HCT116 (cell line): Measurements from ENCODE around the gene RAB3GAP1. TPM values are rescaled to one million over a fixed set of nuclear protein-coding genes. Genes with fewer than 3 reads are reported as not detected.

Experiments
- ATAC-seq: fragments of 200-7000 bp; cut with Tn5 transposase; 2 replicates; pipeline ENCODE4 v1.9.1; 2020; ENCODE audit warnings: mild to moderate bottlenecking, moderate library complexity
- BruUV-seq: library from RNA; stranded (reverse); fragments of 400-500 nt; replicated peaks from 2 replicates; lab custom pipeline; 2021; lab: Mats Ljungman, UMichigan
- CTCF ChIA-PET: fragments of 300-600 bp; sonication (Branson Sonifier 250); formaldehyde crosslinking; loops from one replicate; lab custom pipeline; 2021; ENCODE audit warnings: antibody characterized with exemption; lab: Charles Lee
- POLR2A ChIA-PET: fragments of 300-600, 350-600 bp; sonication (Branson Sonifier 250); formaldehyde crosslinking; loops from one replicate; lab custom pipeline; 2021; ENCODE audit warnings: antibody characterized with exemption; lab: Charles Lee
- RAD21 ChIA-PET, 2 experiments: fragments of 300-600 bp; sonication (Branson Sonifier 250); formaldehyde crosslinking; loops; one replicate each; lab custom pipeline; 2023; ENCODE audit warnings: low total read pairs in 2 of 2; ENCODE audit not compliant: uncharacterized antibody in 2 of 2, unreplicated experiment in 2 of 2, low non-redundant PET in 1 of 2; lab: Charles Lee
- DNase-seq: peaks from one replicate; pipeline ENCODE4 v3.0.0-alpha.2; 2010; ENCODE audit warnings: low read depth, low spot score
- H2AFZ ChIP-seq: fragments of 200-600 bp; shearing (Covaris generic), sonication (generic); 2 replicates; pipeline ENCODE4 v1.6.1; 2017; ENCODE audit warnings: low read depth, mixed run types, mixed read lengths, antibody characterized with exemption, low read length; ENCODE audit not compliant: poor library complexity, severe bottlenecking
- H3K27ac ChIP-seq: 2 replicates; pipeline ENCODE4 v1.5.1; 2012; ENCODE audit warnings: low read depth, low read length
- H3K27me3 ChIP-seq: fragments of 200-600 bp; sonication (generic); 2 replicates; pipeline ENCODE4 v1.6.1; 2016; ENCODE audit warnings: mixed run types, low read length, mixed read lengths; ENCODE audit not compliant: insufficient read depth
- H3K36me3 ChIP-seq, 2 experiments: fragments of 200-500 bp in 1 of 2; fragments of 200-600 bp in 1 of 2; sonication (Bioruptor generic) in 1 of 2; sonication (generic) in 1 of 2; 2 replicates each; pipeline versions ENCODE4 v1.5.1 to v1.6.1; 2014 to 2016; ENCODE audit warnings: low read length in 2 of 2, inconsistent platforms in 1 of 2, mixed read lengths in 1 of 2, mixed run types in 1 of 2; ENCODE audit not compliant: insufficient read depth in 2 of 2, control insufficient read depth in 1 of 2
- H3K4me1 ChIP-seq, 2 experiments: fragments of 200-600 bp in 1 of 2; sonication (generic) in 1 of 2; 2 replicates each; pipeline versions ENCODE4 v1.5.1 to v1.6.1; 2012 to 2017; ENCODE audit warnings: low read length in 2 of 2, inconsistent platforms in 1 of 2, mild to moderate bottlenecking in 1 of 2, mixed read lengths in 1 of 2, mixed run types in 1 of 2, moderate library complexity in 1 of 2; ENCODE audit not compliant: insufficient read depth in 2 of 2, control insufficient read depth in 1 of 2
- H3K4me2 ChIP-seq: fragments of 200-600 bp; sonication (generic); 2 replicates; pipeline ENCODE4 v1.6.1; 2017; ENCODE audit warnings: mixed run types, low read length, mixed read lengths
- H3K4me3 ChIP-seq, 2 experiments: fragments of 200-600 bp in 1 of 2; sonication (generic) in 1 of 2; replicated peaks in 1 of 2; 2 replicates each; pipeline ENCODE4 v1.5.1; 2011 to 2016; ENCODE audit warnings: low read length in 2 of 2, control low read depth in 1 of 2, low read depth in 1 of 2, mild to moderate bottlenecking in 1 of 2, mixed read lengths in 1 of 2, mixed run types in 1 of 2
- H3K79me2 ChIP-seq: fragments of 200-600 bp; sonication (generic); 2 replicates; pipeline ENCODE4 v1.6.1; 2017; ENCODE audit warnings: mild to moderate bottlenecking, mixed run types, low read length, moderate library complexity, mixed read lengths; ENCODE audit not compliant: insufficient read depth
- H3K9ac ChIP-seq: fragments of 200-600 bp; sonication (generic); 2 replicates; pipeline ENCODE4 v1.6.1; 2016; ENCODE audit warnings: low read length, mixed read lengths
- H3K9me2 ChIP-seq: fragments of 200-600 bp; sonication (generic), shearing (Covaris generic); 2 replicates; pipeline ENCODE4 v1.6.1; 2017; ENCODE audit warnings: mixed run types, mild to moderate bottlenecking, moderate library complexity; ENCODE audit not compliant: insufficient read depth
- H3K9me3 ChIP-seq, 2 experiments: fragments of 200-500 bp in 1 of 2; fragments of 200-600 bp in 1 of 2; sonication (Bioruptor generic) in 1 of 2; sonication (generic) in 1 of 2; 2 replicates each; pipeline ENCODE4 v1.6.1; 2014 to 2017; ENCODE audit warnings: low read length in 2 of 2, mixed read lengths in 2 of 2, inconsistent platforms in 1 of 2, low read depth in 1 of 2, mild to moderate bottlenecking in 1 of 2, mixed run types in 1 of 2, moderate library complexity in 1 of 2; ENCODE audit not compliant: control insufficient read depth in 1 of 2, insufficient read depth in 1 of 2
- H4K20me1 ChIP-seq: fragments of 200-600 bp; sonication (generic), shearing (Covaris generic); 2 replicates; pipeline ENCODE4 v1.6.1; 2017; ENCODE audit warnings: mixed run types, mild to moderate bottlenecking, moderate library complexity; ENCODE audit not compliant: insufficient read depth
- CBX3 ChIP-seq: IDR thresholded peaks from 2 replicates; pipeline ENCODE4 v1.6.1; 2012; ENCODE audit warnings: low read depth
- CEBPB ChIP-seq: IDR thresholded peaks from 2 replicates; pipeline ENCODE4 v1.6.1; 2012; ENCODE audit warnings: low read depth
- ELF1 ChIP-seq: IDR thresholded peaks from 2 replicates; pipeline ENCODE4 v1.6.1; 2012; ENCODE audit warnings: low read depth, borderline replicate concordance
- EZH2 ChIP-seq: fragments of 200-600 bp; sonication (generic); IDR thresholded peaks from 2 replicates; pipeline ENCODE4 v1.6.1; 2017; ENCODE audit warnings: antibody characterized with exemption, mixed run types
- EZH2phosphoT487 ChIP-seq: fragments of 200-600 bp; IDR thresholded peaks from 2 replicates; pipeline ENCODE4 v1.6.1; 2018; ENCODE audit warnings: antibody characterized with exemption, borderline replicate concordance
- FOSL1 ChIP-seq: IDR thresholded peaks from 2 replicates; pipeline ENCODE4 v1.6.1; 2012; ENCODE audit warnings: low read depth
- JUND ChIP-seq: IDR thresholded peaks from 2 replicates; pipeline ENCODE4 v1.6.1; 2012
- POLR2AphosphoS5 ChIP-seq: IDR thresholded peaks from 2 replicates; pipeline ENCODE4 v1.6.1; 2011; ENCODE audit warnings: mild to moderate bottlenecking, low read depth, low read length, moderate library complexity
- RAD21 ChIP-seq: IDR thresholded peaks from 2 replicates; pipeline ENCODE4 v1.6.1; 2012; ENCODE audit warnings: low read depth, mild to moderate bottlenecking
- SIN3A ChIP-seq: IDR thresholded peaks from 2 replicates; pipeline ENCODE4 v1.6.1; 2012; ENCODE audit warnings: low read depth
- SP1 ChIP-seq: IDR thresholded peaks from 2 replicates; pipeline ENCODE4 v1.6.1; 2012; ENCODE audit warnings: low read depth
- SRF ChIP-seq: IDR thresholded peaks from 2 replicates; pipeline ENCODE4 v1.6.1; 2012; ENCODE audit warnings: low read depth
- TCF7L2 ChIP-seq: IDR thresholded peaks from 2 replicates; pipeline ENCODE4 v1.7.0; 2011; ENCODE audit warnings: borderline replicate concordance, inconsistent platforms; ENCODE audit not compliant: insufficient read depth, insufficient read length; ENCODE audit errors: extremely low read depth
- YY1 ChIP-seq: IDR thresholded peaks from 2 replicates; pipeline ENCODE4 v1.6.1; 2011; ENCODE audit warnings: low read length, low read depth, moderate library complexity, mild to moderate bottlenecking; ENCODE audit not compliant: insufficient replicate concordance; ENCODE audit errors: extremely low read depth
- ZFX ChIP-seq: fragments of 450-650 bp; IDR thresholded peaks from 2 replicates; pipeline ENCODE4 v1.6.1; 2017
- intact Hi-C: fragments of 100-400 bp; cut with micrococcal nuclease; formaldehyde crosslinking; loops from 2 replicates; pipeline ENCODE4 v1.10.0; 2022
- total RNA-seq: library from RNA; stranded (reverse); gene quantifications from one replicate; pipeline ENCODE4 v1.2.1, GENCODE V29; 2021; ENCODE audit not compliant: unreplicated experiment
- TF ChIP-seq, protein P1 (sequence below): IDR thresholded peaks from 2 replicates; pipeline ENCODE4 v1.6.1; 2012
- TF ChIP-seq, protein P2 (sequence below): IDR thresholded peaks from 2 replicates; pipeline ENCODE4 v1.6.1; 2011; ENCODE audit warnings: mild to moderate bottlenecking, low read length, moderate library complexity; ENCODE audit not compliant: insufficient replicate concordance; ENCODE audit errors: extremely low read depth
- TF ChIP-seq, protein P3 (sequence below): IDR thresholded peaks from 2 replicates; pipeline ENCODE4 v1.6.1; 2012
- TF ChIP-seq, protein P4 (sequence below): IDR thresholded peaks from 2 replicates; pipeline ENCODE4 v1.6.1; 2012; ENCODE audit warnings: low read depth
- TF ChIP-seq, protein P5 (sequence below), 3 experiments: fragments of 200-600 bp in 1 of 3; sonication (generic) in 1 of 3; IDR thresholded peaks in 2 of 3; conservative IDR thresholded peaks in 1 of 3; 2 replicates each; pipeline ENCODE4 v1.5.1; 2012 to 2017; ENCODE audit warnings: low read depth in 2 of 3, low read length in 2 of 3, antibody characterized with exemption in 1 of 3, borderline replicate concordance in 1 of 3, control low read depth in 1 of 3, mild to moderate bottlenecking in 1 of 3, mixed read lengths in 1 of 3, mixed run types in 1 of 3, moderate library complexity in 1 of 3; ENCODE audit not compliant: insufficient read depth in 1 of 3

The RAB3GAP1 gene
- total RNA-seq, 1 experiment from 2014 or later, result 38.5 TPM

DNA sequence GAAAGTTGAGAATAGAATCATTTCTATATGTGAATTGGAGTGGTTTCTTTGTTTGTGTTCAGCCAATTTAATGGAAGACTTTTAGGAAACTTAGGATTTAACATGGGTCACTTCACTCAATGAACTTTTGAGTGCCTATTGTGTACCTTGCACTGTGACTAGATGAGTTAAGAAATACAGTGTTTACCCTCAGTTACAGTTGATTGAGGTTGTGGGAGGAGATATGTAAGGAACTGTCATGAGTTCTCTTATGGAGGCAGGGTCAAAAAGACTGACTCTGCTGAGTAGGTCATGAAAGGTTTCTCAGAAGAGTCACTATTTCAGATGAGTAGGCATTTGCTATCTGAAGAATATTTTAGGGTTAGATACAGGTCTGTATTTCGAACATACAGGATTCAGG, 98.6 kb downstream of the RAB3GAP1 start:
- no TSS peak for BruUV-seq
- H3K27ac ChIP-seq, result no peak overlapping the region
- DNase-seq, result no peak
- H3K9me3 ChIP-seq, result no peaks in the 10 kb centered on the region
- ChIA-PET POLR2A (no interaction called here), CTCF (no interaction called here), RAD21 (no interaction called here)
- intact Hi-C loops, result no loop called here
- no peak overlapping the region for H2AFZ ChIP-seq
- no peaks in the 10 kb centered on the region for H3K9me2 ChIP-seq
- ATAC-seq, result no peak
- TF ChIP-seq CEBPB (no peak), SIN3A (no peak), CBX3 (no peak), TCF7L2 (no peak), EZH2 (no peak), FOSL1 (no peak), POLR2AphosphoS5 (no peak), SP1 (no peak), JUND (no peak), ZFX (no peak), RAD21 (no peak), YY1 (no peak), SRF (no peak), EZH2phosphoT487 (no peak), ELF1 (no peak)
- TF ChIP-seq, protein P1, sequence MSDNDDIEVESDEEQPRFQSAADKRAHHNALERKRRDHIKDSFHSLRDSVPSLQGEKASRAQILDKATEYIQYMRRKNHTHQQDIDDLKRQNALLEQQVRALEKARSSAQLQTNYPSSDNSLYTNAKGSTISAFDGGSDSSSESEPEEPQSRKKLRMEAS, result no peak
- TF ChIP-seq, protein P2, sequence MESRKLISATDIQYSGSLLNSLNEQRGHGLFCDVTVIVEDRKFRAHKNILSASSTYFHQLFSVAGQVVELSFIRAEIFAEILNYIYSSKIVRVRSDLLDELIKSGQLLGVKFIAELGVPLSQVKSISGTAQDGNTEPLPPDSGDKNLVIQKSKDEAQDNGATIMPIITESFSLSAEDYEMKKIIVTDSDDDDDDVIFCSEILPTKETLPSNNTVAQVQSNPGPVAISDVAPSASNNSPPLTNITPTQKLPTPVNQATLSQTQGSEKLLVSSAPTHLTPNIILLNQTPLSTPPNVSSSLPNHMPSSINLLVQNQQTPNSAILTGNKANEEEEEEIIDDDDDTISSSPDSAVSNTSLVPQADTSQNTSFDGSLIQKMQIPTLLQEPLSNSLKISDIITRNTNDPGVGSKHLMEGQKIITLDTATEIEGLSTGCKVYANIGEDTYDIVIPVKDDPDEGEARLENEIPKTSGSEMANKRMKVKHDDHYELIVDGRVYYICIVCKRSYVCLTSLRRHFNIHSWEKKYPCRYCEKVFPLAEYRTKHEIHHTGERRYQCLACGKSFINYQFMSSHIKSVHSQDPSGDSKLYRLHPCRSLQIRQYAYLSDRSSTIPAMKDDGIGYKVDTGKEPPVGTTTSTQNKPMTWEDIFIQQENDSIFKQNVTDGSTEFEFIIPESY, result no peak
- TF ChIP-seq, protein P3, sequence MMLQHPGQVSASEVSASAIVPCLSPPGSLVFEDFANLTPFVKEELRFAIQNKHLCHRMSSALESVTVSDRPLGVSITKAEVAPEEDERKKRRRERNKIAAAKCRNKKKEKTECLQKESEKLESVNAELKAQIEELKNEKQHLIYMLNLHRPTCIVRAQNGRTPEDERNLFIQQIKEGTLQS, result no peak
- TF ChIP-seq, protein P4, sequence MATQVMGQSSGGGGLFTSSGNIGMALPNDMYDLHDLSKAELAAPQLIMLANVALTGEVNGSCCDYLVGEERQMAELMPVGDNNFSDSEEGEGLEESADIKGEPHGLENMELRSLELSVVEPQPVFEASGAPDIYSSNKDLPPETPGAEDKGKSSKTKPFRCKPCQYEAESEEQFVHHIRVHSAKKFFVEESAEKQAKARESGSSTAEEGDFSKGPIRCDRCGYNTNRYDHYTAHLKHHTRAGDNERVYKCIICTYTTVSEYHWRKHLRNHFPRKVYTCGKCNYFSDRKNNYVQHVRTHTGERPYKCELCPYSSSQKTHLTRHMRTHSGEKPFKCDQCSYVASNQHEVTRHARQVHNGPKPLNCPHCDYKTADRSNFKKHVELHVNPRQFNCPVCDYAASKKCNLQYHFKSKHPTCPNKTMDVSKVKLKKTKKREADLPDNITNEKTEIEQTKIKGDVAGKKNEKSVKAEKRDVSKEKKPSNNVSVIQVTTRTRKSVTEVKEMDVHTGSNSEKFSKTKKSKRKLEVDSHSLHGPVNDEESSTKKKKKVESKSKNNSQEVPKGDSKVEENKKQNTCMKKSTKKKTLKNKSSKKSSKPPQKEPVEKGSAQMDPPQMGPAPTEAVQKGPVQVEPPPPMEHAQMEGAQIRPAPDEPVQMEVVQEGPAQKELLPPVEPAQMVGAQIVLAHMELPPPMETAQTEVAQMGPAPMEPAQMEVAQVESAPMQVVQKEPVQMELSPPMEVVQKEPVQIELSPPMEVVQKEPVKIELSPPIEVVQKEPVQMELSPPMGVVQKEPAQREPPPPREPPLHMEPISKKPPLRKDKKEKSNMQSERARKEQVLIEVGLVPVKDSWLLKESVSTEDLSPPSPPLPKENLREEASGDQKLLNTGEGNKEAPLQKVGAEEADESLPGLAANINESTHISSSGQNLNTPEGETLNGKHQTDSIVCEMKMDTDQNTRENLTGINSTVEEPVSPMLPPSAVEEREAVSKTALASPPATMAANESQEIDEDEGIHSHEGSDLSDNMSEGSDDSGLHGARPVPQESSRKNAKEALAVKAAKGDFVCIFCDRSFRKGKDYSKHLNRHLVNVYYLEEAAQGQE, result no peak
- TF ChIP-seq, protein P5, sequence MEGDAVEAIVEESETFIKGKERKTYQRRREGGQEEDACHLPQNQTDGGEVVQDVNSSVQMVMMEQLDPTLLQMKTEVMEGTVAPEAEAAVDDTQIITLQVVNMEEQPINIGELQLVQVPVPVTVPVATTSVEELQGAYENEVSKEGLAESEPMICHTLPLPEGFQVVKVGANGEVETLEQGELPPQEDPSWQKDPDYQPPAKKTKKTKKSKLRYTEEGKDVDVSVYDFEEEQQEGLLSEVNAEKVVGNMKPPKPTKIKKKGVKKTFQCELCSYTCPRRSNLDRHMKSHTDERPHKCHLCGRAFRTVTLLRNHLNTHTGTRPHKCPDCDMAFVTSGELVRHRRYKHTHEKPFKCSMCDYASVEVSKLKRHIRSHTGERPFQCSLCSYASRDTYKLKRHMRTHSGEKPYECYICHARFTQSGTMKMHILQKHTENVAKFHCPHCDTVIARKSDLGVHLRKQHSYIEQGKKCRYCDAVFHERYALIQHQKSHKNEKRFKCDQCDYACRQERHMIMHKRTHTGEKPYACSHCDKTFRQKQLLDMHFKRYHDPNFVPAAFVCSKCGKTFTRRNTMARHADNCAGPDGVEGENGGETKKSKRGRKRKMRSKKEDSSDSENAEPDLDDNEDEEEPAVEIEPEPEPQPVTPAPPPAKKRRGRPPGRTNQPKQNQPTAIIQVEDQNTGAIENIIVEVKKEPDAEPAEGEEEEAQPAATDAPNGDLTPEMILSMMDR (IDR thresholded peaks at IDR 0.05 in 2 of 3, conservative IDR thresholded peaks at IDR 0.05 in 1 of 3; ENCODE audit: borderline replicate concordance in 1 of 3, insufficient read depth in 1 of 3, low read depth in 2 of 3, low read length in 2 of 3), result no peak
- no peaks in the 10 kb centered on the region for H3K4me1 ChIP-seq
- H3K27me3 ChIP-seq, result no peaks in the 10 kb centered on the region
- H3K4me3 ChIP-seq, result no peak overlapping the region
- H4K20me1 ChIP-seq, result no peaks in the 10 kb centered on the region
- H3K9ac ChIP-seq, result no peak overlapping the region
- no peak overlapping the region for H3K4me2 ChIP-seq
- no peaks in the 10 kb centered on the region for H3K79me2 ChIP-seq
- H3K36me3 ChIP-seq, result peaks cover 6 to 22% of the 10 kb centered on the region in 2 experiments; a peak in 2 of 4 replicates
